ENCODE data around the gene BTBD16. TPM values are rescaled to one million over a fixed set of nuclear protein-coding genes. Genes with fewer than 3 reads are reported as not detected.
A peak's percentile ranks its signal among the peaks of the same experiment; 100 is the strongest.

The BTBD16 gene
- total and polyA plus RNA-seq, 2 donors (not counting 3 experiments of a cell fraction or from before 2014, with no cell fraction given): 0.04 TPM; not detected in 1

GRCh38 chr10:122281751-122282150 lies 10.7 kb downstream of the BTBD16 start:
- DNase-seq (ENCODE audit: low read depth, low spot score): no peak
- no peaks in the 10 kb centered on the region for H4K20me1 ChIP-seq (replicated peaks; ENCODE audit: control insufficient read depth, extremely low read depth, insufficient read depth, low read length)
- peak overlapping the region; percentile 2 for H2AFZ ChIP-seq (ENCODE audit: low read depth, low read length)
- dilution Hi-C loops (cut with MboI; ENCODE audit: extremely low pct_ligation_motif_present, low sequenced_read_pairs): loop anchor here (25.0 kb wide), 1 partner anchor 156 kb away; no protein-coding TSS in a partner anchor
- ChIA-PET CTCF (interaction anchor here (0.6 to 4.2 kb wide), 2 partner anchors 14 to 17 kb away, joined by 5 to 31 read pairs; no protein-coding TSS in a partner anchor), POLR2A (no interaction called here)
- no peak overlapping the region for H3K27ac ChIP-seq (ENCODE audit: insufficient read depth, low read depth, low read length)
- H3K79me2 ChIP-seq (ENCODE audit: control insufficient read depth, insufficient read depth, low read length): no peaks in the 10 kb centered on the region
- intact Hi-C loops (cut with micrococcal nuclease): no loop called here
- H3K36me3 ChIP-seq (ENCODE audit: control insufficient read depth in 2 of 2, extremely low read depth in 1 of 2, insufficient read depth in 2 of 2, low read length in 2 of 2): no peaks in the 10 kb centered on the region
- peaks cover 2% of the 10 kb centered on the region for H3K4me1 ChIP-seq (ENCODE audit: control insufficient read depth, extremely low read depth, insufficient read depth, low read length)
- no peaks in the 10 kb centered on the region for H3K27me3 ChIP-seq (ENCODE audit: control insufficient read depth in 2 of 2, insufficient read depth in 2 of 2, low read length in 2 of 2)
- FAIRE-seq: no peak
- H3K9me3 ChIP-seq (replicated peaks; ENCODE audit: control insufficient read depth, insufficient read depth, low read length): no peaks in the 10 kb centered on the region
- H3K9ac ChIP-seq (replicated peaks; ENCODE audit: extremely low read depth, insufficient read depth, low read length): no peak overlapping the region
- no peak for TF ChIP-seq FOS (IDR thresholded peaks at IDR 0.05; ENCODE audit: borderline replicate concordance, insufficient read depth, low read length)
- TF ChIP-seq POLR2A (IDR thresholded peaks at IDR 0.05; ENCODE audit: low read depth, low read length): no peak
- TF ChIP-seq, protein P1, sequence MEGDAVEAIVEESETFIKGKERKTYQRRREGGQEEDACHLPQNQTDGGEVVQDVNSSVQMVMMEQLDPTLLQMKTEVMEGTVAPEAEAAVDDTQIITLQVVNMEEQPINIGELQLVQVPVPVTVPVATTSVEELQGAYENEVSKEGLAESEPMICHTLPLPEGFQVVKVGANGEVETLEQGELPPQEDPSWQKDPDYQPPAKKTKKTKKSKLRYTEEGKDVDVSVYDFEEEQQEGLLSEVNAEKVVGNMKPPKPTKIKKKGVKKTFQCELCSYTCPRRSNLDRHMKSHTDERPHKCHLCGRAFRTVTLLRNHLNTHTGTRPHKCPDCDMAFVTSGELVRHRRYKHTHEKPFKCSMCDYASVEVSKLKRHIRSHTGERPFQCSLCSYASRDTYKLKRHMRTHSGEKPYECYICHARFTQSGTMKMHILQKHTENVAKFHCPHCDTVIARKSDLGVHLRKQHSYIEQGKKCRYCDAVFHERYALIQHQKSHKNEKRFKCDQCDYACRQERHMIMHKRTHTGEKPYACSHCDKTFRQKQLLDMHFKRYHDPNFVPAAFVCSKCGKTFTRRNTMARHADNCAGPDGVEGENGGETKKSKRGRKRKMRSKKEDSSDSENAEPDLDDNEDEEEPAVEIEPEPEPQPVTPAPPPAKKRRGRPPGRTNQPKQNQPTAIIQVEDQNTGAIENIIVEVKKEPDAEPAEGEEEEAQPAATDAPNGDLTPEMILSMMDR (IDR thresholded peaks at IDR 0.05; ENCODE audit: extremely low read depth in 1 of 2, insufficient read depth in 1 of 2, low read depth in 1 of 2, low read length in 2 of 2): no peak
- no peak for TF ChIP-seq EZH2 (IDR thresholded peaks at IDR 0.05; ENCODE audit: borderline replicate concordance, low read depth, low read length, severe bottlenecking)
- no peak for TF ChIP-seq POLR2AphosphoS5 (IDR thresholded peaks at IDR 0.05; ENCODE audit: insufficient read depth, low read depth, low read length)
- no peak overlapping the region for H3K4me2 ChIP-seq (ENCODE audit: insufficient read depth, low read length)
- BruUV-seq (replicated peaks): no TSS peak
- no peak overlapping the region for H3K4me3 ChIP-seq (replicated peaks in 1 of 3; ENCODE audit: insufficient read depth in 1 of 3, low read depth in 1 of 3, low read length in 3 of 3)
- no peaks in the 10 kb centered on the region for H3K9me1 ChIP-seq (replicated peaks; ENCODE audit: control insufficient read depth, extremely low read depth, insufficient read depth, low read length)

GRCh38 chr10:122282253-122282671 lies 11.2 kb downstream of the BTBD16 start:
- Histone ChIP-seq H3K4me3 (replicated peaks in 1 of 3; ENCODE audit: insufficient read depth in 1 of 3, low read depth in 1 of 3, low read length in 3 of 3) (no peak overlapping the region), H3K27me3 (ENCODE audit: control insufficient read depth in 2 of 2, insufficient read depth in 2 of 2, low read length in 2 of 2) (no peaks in the 10 kb centered on the region), H3K9me1 (replicated peaks; ENCODE audit: control insufficient read depth, extremely low read depth, insufficient read depth, low read length) (no peaks in the 10 kb centered on the region), H4K20me1 (replicated peaks; ENCODE audit: control insufficient read depth, extremely low read depth, insufficient read depth, low read length) (no peaks in the 10 kb centered on the region), H3K4me1 (ENCODE audit: control insufficient read depth, extremely low read depth, insufficient read depth, low read length) (peaks cover 2% of the 10 kb centered on the region), H3K36me3 (ENCODE audit: control insufficient read depth in 2 of 2, extremely low read depth in 1 of 2, insufficient read depth in 2 of 2, low read length in 2 of 2) (no peaks in the 10 kb centered on the region), H2AFZ (ENCODE audit: low read depth, low read length) (peak overlapping the region; percentile 2), H3K79me2 (ENCODE audit: control insufficient read depth, insufficient read depth, low read length) (no peaks in the 10 kb centered on the region), H3K9ac (replicated peaks; ENCODE audit: extremely low read depth, insufficient read depth, low read length) (no peak overlapping the region), H3K4me2 (ENCODE audit: insufficient read depth, low read length) (no peak overlapping the region), H3K27ac (ENCODE audit: insufficient read depth, low read depth, low read length) (no peak overlapping the region), H3K9me3 (replicated peaks; ENCODE audit: control insufficient read depth, insufficient read depth, low read length) (no peaks in the 10 kb centered on the region)
- ChIA-PET CTCF (interaction anchor here (0.6 to 4.2 kb wide), 2 partner anchors 14 to 16 kb away, joined by 5 to 31 read pairs; no protein-coding TSS in a partner anchor), POLR2A (no interaction called here)
- intact Hi-C loops (cut with micrococcal nuclease) (no loop called here), dilution Hi-C loops (cut with MboI; ENCODE audit: extremely low pct_ligation_motif_present, low sequenced_read_pairs) (loop anchor here (25.0 kb wide), 1 partner anchor 155 kb away; no protein-coding TSS in a partner anchor)
- no peak for TF ChIP-seq POLR2AphosphoS5 (IDR thresholded peaks at IDR 0.05; ENCODE audit: insufficient read depth, low read depth, low read length)
- TF ChIP-seq JUN (IDR thresholded peaks at IDR 0.05; ENCODE audit: borderline replicate concordance, insufficient read depth, insufficient read length, low read depth): no peak
- TF ChIP-seq MYC (IDR thresholded peaks at IDR 0.05; ENCODE audit: low read depth, low read length): no peak
- TF ChIP-seq EZH2 (IDR thresholded peaks at IDR 0.05; ENCODE audit: borderline replicate concordance, low read depth, low read length, severe bottlenecking): no peak
- no TSS peak for BruUV-seq (replicated peaks)
- FAIRE-seq: no peak
- DNase-seq (ENCODE audit: low read depth, low spot score): no peak
